ENCODE results near the gene SHISA9.

- TF ChIP-seq CTCF (IDR thresholded peaks at IDR 0.05; ENCODE audit: low read depth, low read length): no peak
- TF ChIP-seq POLR2A (IDR thresholded peaks at IDR 0.05; ENCODE audit: extremely low read depth, insufficient read length): no peak
- no peak for TF ChIP-seq MYC (IDR thresholded peaks at IDR 0.05; ENCODE audit: low read depth, low read length)
Measured at GRCh38 chr16:12874186-12874585, 27.2 kb upstream of the SHISA9 start.

All from NB4 (cell line).